HG03064 (cell line): ENCODE measurements around the gene SAMMSON.

Source experiments
- ATAC-seq: cut with Tn5 transposase; IDR thresholded peaks from one replicate; pipeline ENCODE4 v1.9.1; 2021; ENCODE audit warnings: low read depth; ENCODE audit not compliant: unreplicated experiment

Gene SAMMSON

GRCh38 chr3:70078778-70079177 is 79.2 kb downstream of the SAMMSON start:
- ATAC-seq: no peak

- no peak for ATAC-seq
These were observed 86.1 kb downstream of the SAMMSON start for GRCh38 chr3:70085613-70086012.

- no peak for ATAC-seq
These were observed 86.8 kb downstream of the SAMMSON start for GRCh38 chr3:70086336-70086735.

- peak; percentile 59 for ATAC-seq
These were observed 90.9 kb downstream of the SAMMSON start for GRCh38 chr3:70090322-70090913.

GRCh38 chr3:70094197-70094596 is 94.7 kb downstream of the SAMMSON start:
- ATAC-seq: no peak

GRCh38 chr3:70095260-70095659 is 95.7 kb downstream of the SAMMSON start:
- ATAC-seq: no peak

- no peak for ATAC-seq
These were observed 97.0 kb downstream of the SAMMSON start for GRCh38 chr3:70096376-70097066.

- ATAC-seq: no peak
These were observed 97.6 kb downstream of the SAMMSON start for GRCh38 chr3:70097084-70097483.

GRCh38 chr3:70108072-70108471 is 108.5 kb downstream of the SAMMSON start:
- no peak for ATAC-seq

GRCh38 chr3:70108546-70108945 is 109.0 kb downstream of the SAMMSON start:
- no peak for ATAC-seq

GRCh38 chr3:70110066-70110465 is 110.5 kb downstream of the SAMMSON start:
- no peak for ATAC-seq

- ATAC-seq: no peak
These were observed 111.9 kb downstream of the SAMMSON start for GRCh38 chr3:70111411-70111810.

- ATAC-seq: no peak
These were observed 113.2 kb downstream of the SAMMSON start for GRCh38 chr3:70112751-70113150.

- ATAC-seq: no peak
These were observed 114.9 kb downstream of the SAMMSON start for GRCh38 chr3:70114431-70114830.

GRCh38 chr3:70119879-70120278 is 120.3 kb downstream of the SAMMSON start:
- ATAC-seq: no peak
